Cardiac septum (tissue), 1 donor: ENCODE data around the gene PHACTR3. TPM values are rescaled to one million over a fixed set of nuclear protein-coding genes. Genes with fewer than 3 reads are reported as not detected.

Source experiments
- DNase-seq: peaks from one replicate; pipeline ENCODE4 v3.0.0-alpha.2; 2020; ENCODE audit warnings: low spot score
- intact Hi-C: fragments of 100-400 bp; cut with DNase I; formaldehyde crosslinking; loops from one replicate; pipeline ENCODE4 v1.14.0; 2022
- total RNA-seq: library from RNA; stranded (reverse); fragmentation: NEBNext Ultra II Directional; extraction: Animal tissue kit (Norgen Biotek cat#: 25700); gene quantifications from one replicate; pipeline ENCODE4 v1.2.1, GENCODE V29; 2021
- donor health status: DM: no; HTN: no; CAD: no.

PHACTR3 gene
- total RNA-seq, 1 donor from 2014 or later = 0.54 TPM

GRCh38 chr20:59735917-59736316 is 131.6 kb downstream of the PHACTR3 start:
- no peak for DNase-seq

GRCh38 chr20:59736366-59736765 is 132.0 kb downstream of the PHACTR3 start:
- no peak for DNase-seq
- intact Hi-C loops = no loop called here

More at GRCh38 chr20:59735917-59736316, 131.6 kb downstream of the PHACTR3 start:
- intact Hi-C loops = no loop called here

- intact Hi-C loops = no loop called here
- no peak for DNase-seq
Observed at GRCh38 chr20:59737073-59737666, 132.8 kb downstream of the PHACTR3 start.

GRCh38 chr20:59737816-59738215 is 133.5 kb downstream of the PHACTR3 start:
- intact Hi-C loops = no loop called here

GRCh38 chr20:59738851-59739250 is 134.5 kb downstream of the PHACTR3 start:
- intact Hi-C loops = no loop called here
- DNase-seq = peak; percentile 10

More at GRCh38 chr20:59737816-59738215, 133.5 kb downstream of the PHACTR3 start:
- peak; percentile 15 for DNase-seq

GRCh38 chr20:59740621-59741020 is 136.3 kb downstream of the PHACTR3 start:
- intact Hi-C loops = no loop called here
- DNase-seq = no peak

GRCh38 chr20:59741073-59741472 is 136.7 kb downstream of the PHACTR3 start:
- intact Hi-C loops = no loop called here
- no peak for DNase-seq

GRCh38 chr20:59742351-59743095 is 138.2 kb downstream of the PHACTR3 start:
- intact Hi-C loops = no loop called here
- no peak for DNase-seq

- no peak for DNase-seq
- intact Hi-C loops = no loop called here
Observed at GRCh38 chr20:59743308-59743707, 139.0 kb downstream of the PHACTR3 start.

- DNase-seq = no peak
- intact Hi-C loops = no loop called here
Observed at GRCh38 chr20:59743767-59744485, 139.6 kb downstream of the PHACTR3 start.

- DNase-seq = no peak
- intact Hi-C loops = no loop called here
Observed at GRCh38 chr20:59744756-59745155, 140.4 kb downstream of the PHACTR3 start.

- DNase-seq = no peak
- intact Hi-C loops = no loop called here
Observed at GRCh38 chr20:59745201-59745600, 140.9 kb downstream of the PHACTR3 start.

- intact Hi-C loops = no loop called here
- DNase-seq = no peak
Observed at GRCh38 chr20:59745716-59746115, 141.4 kb downstream of the PHACTR3 start.

GRCh38 chr20:59746155-59746554 is 141.8 kb downstream of the PHACTR3 start:
- intact Hi-C loops = no loop called here
- no peak for DNase-seq

GRCh38 chr20:59747671-59748515 is 143.6 kb downstream of the PHACTR3 start:
- intact Hi-C loops = no loop called here
- no peak for DNase-seq

GRCh38 chr20:59748619-59749191 is 144.4 kb downstream of the PHACTR3 start:
- intact Hi-C loops = no loop called here
- DNase-seq = no peak

GRCh38 chr20:59749301-59749700 is 145.0 kb downstream of the PHACTR3 start:
- intact Hi-C loops = no loop called here
- DNase-seq = no peak

- intact Hi-C loops = loop anchor here (2.0 kb wide), 2 partner anchors 152 to 180 kb away; no protein-coding TSS in a partner anchor
- DNase-seq = no peak
Observed at GRCh38 chr20:59750209-59750840, 146.0 kb downstream of the PHACTR3 start.
